ENCODE measurements around the gene CLPSL2.
A peak's percentile ranks its signal among the peaks of the same experiment; 100 is the strongest.
"Not testable (repeated sequence)": the region's sequence is repeated elsewhere in the genome, so short reads cannot be mapped to it uniquely, and the experiment has no call there.

CLPSL2 gene

GRCh38 chr6:35730745-35731413 is 45.5 kb upstream of the CLPSL2 start:
- ChIA-PET POLR2A (interaction anchor here (1.8 kb wide), 1 partner anchor 44 kb away, joined by 7 read pairs; no protein-coding TSS in a partner anchor), CTCF (no interaction called here)
- no peak for DNase-seq (ENCODE audit: extremely low spot score)
- TF ChIP-seq FOXA1 (IDR thresholded peaks at IDR 0.05): no peak
- TF ChIP-seq SUZ12 (IDR thresholded peaks at IDR 0.05): no peak
- no peak for TF ChIP-seq LEF1 (IDR thresholded peaks at IDR 0.05; ENCODE audit: borderline replicate concordance)
- TF ChIP-seq TARDBP (IDR thresholded peaks at IDR 0.05): no peak
- TF ChIP-seq PKNOX1 (IDR thresholded peaks at IDR 0.05): no peak
- TF ChIP-seq SP1 (IDR thresholded peaks at IDR 0.05): no peak
- TF ChIP-seq ZNF384 (IDR thresholded peaks at IDR 0.05): no peak
- TF ChIP-seq FOXM1 (IDR thresholded peaks at IDR 0.05; ENCODE audit: borderline replicate concordance): no peak
- TF ChIP-seq HDGF (IDR thresholded peaks at IDR 0.05; ENCODE audit: borderline replicate concordance): no peak
- no peak for TF ChIP-seq FOXK2 (IDR thresholded peaks at IDR 0.05)
- TF ChIP-seq ARNT (IDR thresholded peaks at IDR 0.05): no peak
- TF ChIP-seq ELF4 (IDR thresholded peaks at IDR 0.05): no peak
- TF ChIP-seq NFRKB (IDR thresholded peaks at IDR 0.05): no peak
- no peak for TF ChIP-seq CTBP1 (IDR thresholded peaks at IDR 0.05; ENCODE audit: borderline replicate concordance)
- TF ChIP-seq L3MBTL2 (conservative IDR thresholded peaks at IDR 0.05): no peak

GRCh38 chr6:35731414-35731735 is 45.0 kb upstream of the CLPSL2 start:
- TF ChIP-seq CTBP1 (IDR thresholded peaks at IDR 0.05; ENCODE audit: borderline replicate concordance): 0 out of 2 replicates have a peak, but pooled peaks have one; percentile 8
- no peak for TF ChIP-seq LEF1 (IDR thresholded peaks at IDR 0.05; ENCODE audit: borderline replicate concordance)
- ChIA-PET CTCF (no interaction called here), POLR2A (interaction anchor here (1.0 to 1.8 kb wide), 5 partner anchors 42 to 146 kb away, joined by 3 to 7 read pairs (median 3); no protein-coding TSS in a partner anchor)
- peak; percentile 83 for DNase-seq (ENCODE audit: extremely low spot score)

GRCh38 chr6:35731736-35732532 is 44.5 kb upstream of the CLPSL2 start:
- ChIA-PET POLR2A (interaction anchor here (1.0 to 1.8 kb wide), 7 partner anchors 12 to 147 kb away, joined by 3 to 7 read pairs (median 3); no protein-coding TSS in a partner anchor), CTCF (interaction anchor here (0.6 kb wide), 1 partner anchor 67 kb away, joined by 4 read pairs; no protein-coding TSS in a partner anchor)
- TF ChIP-seq L3MBTL2 (conservative IDR thresholded peaks at IDR 0.05) (peak; percentile 51), SUZ12 (IDR thresholded peaks at IDR 0.05) (no peak), ARNT (IDR thresholded peaks at IDR 0.05) (no peak), NFRKB (IDR thresholded peaks at IDR 0.05) (no peak), TARDBP (IDR thresholded peaks at IDR 0.05) (no peak), ZNF384 (IDR thresholded peaks at IDR 0.05) (no peak), FOXM1 (IDR thresholded peaks at IDR 0.05; ENCODE audit: borderline replicate concordance) (no peak), CTBP1 (IDR thresholded peaks at IDR 0.05; ENCODE audit: borderline replicate concordance) (no peak; the same call in 1 of the 2 replicates)
- DNase-seq (ENCODE audit: extremely low spot score): peak; percentile 69

- no peak for DNase-seq (ENCODE audit: extremely low spot score)
- TF ChIP-seq ZNF384 (IDR thresholded peaks at IDR 0.05): no peak
- no peak for TF ChIP-seq BHLHE40 (IDR thresholded peaks at IDR 0.05; ENCODE audit: borderline replicate concordance)
- TF ChIP-seq NFRKB (IDR thresholded peaks at IDR 0.05): no peak
- TF ChIP-seq L3MBTL2 (conservative IDR thresholded peaks at IDR 0.05): no peak
- no peak for TF ChIP-seq SUZ12 (IDR thresholded peaks at IDR 0.05)
- CTCF ChIA-PET: interaction anchor here (0.7 to 1.7 kb wide), 4 partner anchors 160 to 749 kb away, joined by 3 to 5 read pairs (median 4); no protein-coding TSS in a partner anchor
- POLR2A ChIA-PET: interaction anchor here (1.1 kb wide), 1 partner anchor 132 kb away, joined by 3 read pairs; no protein-coding TSS in a partner anchor
Observed at GRCh38 chr6:35733633-35734032, 42.8 kb upstream of the CLPSL2 start.

GRCh38 chr6:35734319-35734718 is 42.1 kb upstream of the CLPSL2 start:
- POLR2A ChIA-PET: interaction anchor here (0.6 kb wide), 1 partner anchor 160 kb away, joined by 3 read pairs; no protein-coding TSS in a partner anchor
- not testable (repeated sequence) for DNase-seq (ENCODE audit: extremely low spot score)
- CTCF ChIA-PET: interaction anchor here (0.5 to 1.7 kb wide), 4 partner anchors 160 to 749 kb away, joined by 3 to 5 read pairs (median 4); no protein-coding TSS in a partner anchor

GRCh38 chr6:35735452-35735851 is 40.9 kb upstream of the CLPSL2 start:
- DNase-seq (ENCODE audit: extremely low spot score): no peak
- ChIA-PET CTCF (interaction anchor here (0.6 to 5.1 kb wide), 9 partner anchors 8 to 213 kb away, joined by 3 to 43 read pairs (median 5); no protein-coding TSS in a partner anchor), POLR2A (no interaction called here)
- TF ChIP-seq TARDBP (IDR thresholded peaks at IDR 0.05) (no peak), NFRKB (IDR thresholded peaks at IDR 0.05) (no peak), ARNT (IDR thresholded peaks at IDR 0.05) (no peak), SUZ12 (IDR thresholded peaks at IDR 0.05) (no peak), ZNF384 (IDR thresholded peaks at IDR 0.05) (no peak), PKNOX1 (IDR thresholded peaks at IDR 0.05) (no peak), FOXM1 (IDR thresholded peaks at IDR 0.05; ENCODE audit: borderline replicate concordance) (no peak), LEF1 (IDR thresholded peaks at IDR 0.05; ENCODE audit: borderline replicate concordance) (no peak), FOXK2 (IDR thresholded peaks at IDR 0.05) (no peak), CTBP1 (IDR thresholded peaks at IDR 0.05; ENCODE audit: borderline replicate concordance) (no peak), L3MBTL2 (conservative IDR thresholded peaks at IDR 0.05) (no peak), FOXA1 (IDR thresholded peaks at IDR 0.05) (no peak)

Measured in HEK293T (cell line).